ENCODE data around the gene GSX2.
"Not testable (repeated sequence)": the region's sequence is repeated elsewhere in the genome, so short reads cannot be mapped to it uniquely, and the experiment has no call there.

The GSX2 gene

GRCh38 chr4:54099748-54100574 is at the start of gene GSX2:
Gene GSX2 (plus strand): TSS chr4:54100163. CDS start chr4:54100345, 182 bp downstream.
- no peak for DNase-seq (ENCODE audit: low spot score)

GRCh38 chr4:54050214-54050904 is 49.6 kb upstream of the GSX2 start:
- DNase-seq (ENCODE audit: low spot score) = peak; percentile 7

GRCh38 chr4:54053322-54053721 is 46.6 kb upstream of the GSX2 start:
- not testable (repeated sequence) for DNase-seq (ENCODE audit: low spot score)

- DNase-seq (ENCODE audit: low spot score) = no peak
Observed at GRCh38 chr4:54054501-54054900, 45.5 kb upstream of the GSX2 start.

GRCh38 chr4:54055494-54055893 is 44.5 kb upstream of the GSX2 start:
- no peak for DNase-seq (ENCODE audit: low spot score)

- DNase-seq (ENCODE audit: low spot score) = no peak
Observed at GRCh38 chr4:54056360-54056759, 43.6 kb upstream of the GSX2 start.

GRCh38 chr4:54058171-54058570 is 41.8 kb upstream of the GSX2 start:
- no peak for DNase-seq (ENCODE audit: low spot score)

- DNase-seq (ENCODE audit: low spot score) = no peak
Observed at GRCh38 chr4:54060116-54060515, 39.8 kb upstream of the GSX2 start.

GRCh38 chr4:54061067-54061466 is 38.9 kb upstream of the GSX2 start:
- no peak for DNase-seq (ENCODE audit: low spot score)

GRCh38 chr4:54061873-54062272 is 38.1 kb upstream of the GSX2 start:
- no peak for DNase-seq (ENCODE audit: low spot score)

GRCh38 chr4:54062392-54062791 is 37.6 kb upstream of the GSX2 start:
- no peak for DNase-seq (ENCODE audit: low spot score)

- DNase-seq (ENCODE audit: low spot score) = peak; percentile 26
Observed at GRCh38 chr4:54063229-54063628, 36.7 kb upstream of the GSX2 start.

GRCh38 chr4:54063737-54064316 is 36.1 kb upstream of the GSX2 start:
- no peak for DNase-seq (ENCODE audit: low spot score)

- peak; percentile 92 for DNase-seq (ENCODE audit: low spot score)
Observed at GRCh38 chr4:54064317-54065111, 35.4 kb upstream of the GSX2 start, which contains the start of gene CHIC2. Gene CHIC2 (minus strand): TSS chr4:54064605. CDS start chr4:54064300, 305 bp downstream.

GRCh38 chr4:54065282-54066087 is 34.5 kb upstream of the GSX2 start:
- peak; percentile 35 for DNase-seq (ENCODE audit: low spot score)

GRCh38 chr4:54066088-54066415 is 33.9 kb upstream of the GSX2 start:
- DNase-seq (ENCODE audit: low spot score) = no peak

GRCh38 chr4:54066718-54067129 is 33.2 kb upstream of the GSX2 start:
- no peak for DNase-seq (ENCODE audit: low spot score)

- DNase-seq (ENCODE audit: low spot score) = peak; percentile 55
Observed at GRCh38 chr4:54067166-54067565, 32.8 kb upstream of the GSX2 start.

- no peak for DNase-seq (ENCODE audit: low spot score)
Observed at GRCh38 chr4:54073271-54073880, 26.6 kb upstream of the GSX2 start.

GRCh38 chr4:54074381-54074780 is 25.6 kb upstream of the GSX2 start:
- no peak for DNase-seq (ENCODE audit: low spot score)

- no peak for DNase-seq (ENCODE audit: low spot score)
Observed at GRCh38 chr4:54076673-54077072, 23.3 kb upstream of the GSX2 start.
